Measurements from ENCODE around the gene JADE2.
A peak's percentile ranks its signal among the peaks of the same experiment; 100 is the strongest.

The JADE2 gene

DNA sequence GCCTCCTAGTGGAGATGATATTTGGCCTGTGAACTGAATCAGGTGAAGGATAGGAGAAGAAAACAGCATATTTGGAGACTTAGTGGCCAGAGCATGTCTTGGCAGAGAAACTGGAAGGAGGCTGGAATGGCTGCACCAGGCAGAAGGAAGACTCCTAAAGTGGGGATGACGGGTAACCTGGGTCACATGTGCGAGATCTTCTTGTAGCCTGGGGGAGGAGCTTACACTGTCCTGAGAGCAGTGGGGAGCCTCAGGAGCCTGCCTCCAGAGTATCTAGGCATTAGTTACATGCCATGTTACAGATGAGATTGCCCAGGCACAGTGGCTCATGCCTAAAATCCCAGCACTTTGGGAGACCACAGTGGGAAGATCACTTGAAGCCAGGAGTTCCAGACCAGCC, 49.8 kb downstream of the JADE2 start:
- no peak for DNase-seq (ENCODE audit: low read depth in 1 of 2, low spot score in 1 of 2)
- TF ChIP-seq JUND (IDR thresholded peaks at IDR 0.05; ENCODE audit: low read depth), result no peak
- in situ Hi-C loops (cut with HindIII; ENCODE audit: low pct_unique_long_range_greater_than_20kb, low sequenced_read_pairs), result no loop called here

DNA sequence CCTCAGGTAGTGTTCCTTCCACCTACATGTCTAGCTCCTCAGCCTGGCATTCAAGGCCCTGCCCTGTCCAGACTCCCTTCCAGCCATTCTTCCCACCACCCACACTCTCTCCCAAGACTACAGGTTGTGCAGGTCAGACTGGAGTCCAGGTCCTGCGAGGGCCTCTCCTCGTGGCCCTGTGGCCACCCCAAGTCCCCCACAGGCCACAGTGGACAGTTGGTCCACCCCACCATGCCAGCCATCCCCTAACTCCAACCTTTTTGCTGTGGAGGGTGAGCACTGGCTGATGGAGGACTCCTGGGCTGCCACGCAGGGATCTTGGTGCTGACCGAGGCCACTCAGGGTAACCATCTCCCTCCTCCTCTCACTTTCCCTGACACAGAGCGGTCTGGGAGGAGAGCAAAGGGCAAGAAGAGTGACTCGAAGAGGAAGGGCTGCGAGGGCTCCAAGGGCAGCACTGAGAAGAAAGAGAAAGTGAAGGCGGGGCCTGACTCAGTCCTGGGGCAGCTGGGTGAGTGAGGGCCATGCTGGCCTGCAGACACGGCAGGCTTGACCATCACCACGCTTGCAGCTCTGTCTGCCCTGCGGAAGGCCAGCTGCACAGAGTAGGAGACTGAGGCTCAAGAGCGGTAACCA, 51.0 kb downstream of the JADE2 start:
- no peak for DNase-seq (ENCODE audit: low read depth in 1 of 2, low spot score in 1 of 2)
- no peak for TF ChIP-seq JUND (IDR thresholded peaks at IDR 0.05; ENCODE audit: low read depth)
- in situ Hi-C loops (cut with HindIII; ENCODE audit: low pct_unique_long_range_greater_than_20kb, low sequenced_read_pairs), result no loop called here

DNA sequence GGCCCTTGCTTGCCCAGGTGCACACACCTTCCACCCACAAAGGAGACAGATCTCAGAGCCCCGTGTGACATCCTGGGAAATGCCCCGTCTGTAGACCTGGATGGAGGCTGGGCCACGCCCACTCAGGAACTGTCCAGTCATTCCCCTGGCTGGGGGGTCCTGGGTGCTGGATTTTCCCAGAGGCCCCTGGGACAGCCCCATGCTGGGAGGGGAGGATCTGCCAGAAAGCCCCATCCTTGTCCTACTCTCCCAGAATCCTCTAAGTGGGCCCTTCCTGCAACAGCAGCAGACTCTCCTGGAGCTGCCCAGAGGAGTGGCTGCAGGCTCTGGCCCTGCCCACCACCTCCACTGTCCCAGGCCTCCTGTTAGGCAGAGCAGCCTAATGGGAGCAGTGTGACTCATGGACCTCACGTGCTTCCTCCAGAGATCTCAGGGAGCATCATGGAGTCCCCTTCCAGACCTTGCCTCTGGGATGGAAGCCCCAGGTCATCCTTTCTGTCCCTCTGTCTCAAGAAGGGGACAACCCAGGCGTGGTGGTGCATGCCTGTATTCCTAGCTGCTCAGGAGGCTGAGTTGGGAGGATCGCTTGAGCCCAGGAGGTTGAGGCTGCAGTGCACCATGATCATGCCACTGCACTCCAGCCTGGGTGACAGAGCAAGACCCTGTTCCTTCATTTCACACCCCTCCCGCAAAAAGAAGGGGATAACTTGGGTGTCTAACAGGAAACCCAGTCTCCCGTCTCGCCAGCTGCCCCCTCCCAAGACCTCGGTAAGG, 51.7 kb downstream of the JADE2 start:
- no peak for DNase-seq (ENCODE audit: low read depth in 1 of 2, low spot score in 1 of 2)
- in situ Hi-C loops (cut with HindIII; ENCODE audit: low pct_unique_long_range_greater_than_20kb, low sequenced_read_pairs), result no loop called here
- TF ChIP-seq JUND (IDR thresholded peaks at IDR 0.05; ENCODE audit: low read depth), result no peak

- in situ Hi-C loops (cut with HindIII; ENCODE audit: low pct_unique_long_range_greater_than_20kb, low sequenced_read_pairs), result no loop called here
These were observed 52.5 kb downstream of the JADE2 start for GRCh38 chr5:134577796-134578577.

DNA sequence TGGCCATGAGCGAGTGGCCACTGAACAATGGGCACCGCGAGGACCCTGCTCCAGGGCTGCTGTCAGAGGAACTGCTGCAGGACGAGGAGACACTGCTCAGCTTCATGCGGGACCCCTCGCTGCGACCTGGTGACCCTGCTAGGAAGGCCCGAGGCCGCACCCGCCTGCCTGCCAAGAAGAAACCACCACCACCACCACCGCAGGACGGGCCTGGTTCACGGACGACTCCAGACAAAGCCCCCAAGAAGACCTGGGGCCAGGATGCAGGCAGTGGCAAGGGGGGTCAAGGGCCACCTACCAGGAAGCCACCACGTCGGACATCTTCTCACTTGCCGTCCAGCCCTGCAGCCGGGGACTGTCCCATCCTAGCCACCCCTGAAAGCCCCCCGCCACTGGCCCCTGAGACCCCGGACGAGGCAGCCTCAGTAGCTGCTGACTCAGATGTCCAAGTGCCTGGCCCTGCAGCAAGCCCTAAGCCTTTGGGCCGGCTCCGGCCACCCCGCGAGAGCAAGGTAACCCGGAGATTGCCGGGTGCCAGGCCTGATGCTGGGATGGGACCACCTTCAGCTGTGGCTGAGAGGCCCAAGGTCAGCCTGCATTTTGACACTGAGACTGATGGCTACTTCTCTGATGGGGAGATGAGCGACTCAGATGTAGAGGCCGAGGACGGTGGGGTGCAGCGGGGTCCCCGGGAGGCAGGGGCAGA, 53.3 kb downstream of the JADE2 start:
- DNase-seq (ENCODE audit: low read depth in 1 of 2, low spot score in 1 of 2), result no peak
- TF ChIP-seq JUND (IDR thresholded peaks at IDR 0.05; ENCODE audit: low read depth), result no peak
- in situ Hi-C loops (cut with HindIII; ENCODE audit: low pct_unique_long_range_greater_than_20kb, low sequenced_read_pairs), result no loop called here

More at GRCh38 chr5:134577796-134578577, 52.5 kb downstream of the JADE2 start:
- DNase-seq (ENCODE audit: low read depth in 1 of 2, low spot score in 1 of 2), result peak; percentile 81 to 84
- TF ChIP-seq JUND (IDR thresholded peaks at IDR 0.05; ENCODE audit: low read depth), result no peak

DNA sequence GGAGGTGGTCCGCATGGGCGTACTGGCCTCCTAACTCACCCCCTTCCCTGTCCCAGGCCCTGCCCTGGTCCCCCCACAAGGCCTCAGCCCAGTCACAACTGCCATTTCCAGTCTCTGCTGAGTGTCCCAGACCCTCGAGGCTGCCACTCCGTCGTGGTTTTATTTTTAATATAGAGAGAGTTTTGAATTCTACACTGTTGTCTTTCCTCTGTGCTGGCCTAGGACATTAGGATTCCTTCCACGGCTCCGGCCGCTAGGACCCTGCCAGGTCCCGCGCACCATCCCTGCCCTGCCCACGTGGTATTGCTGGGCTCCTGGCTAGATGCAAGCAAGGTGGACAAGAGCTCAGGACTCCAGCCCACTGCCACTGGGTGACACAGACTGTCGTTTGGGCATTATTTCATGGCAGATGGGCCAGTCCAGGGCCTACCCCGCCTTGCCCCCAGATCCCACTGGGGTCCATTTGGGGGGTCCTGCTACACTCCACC, 53.9 kb downstream of the JADE2 start:
- TF ChIP-seq JUND (IDR thresholded peaks at IDR 0.05; ENCODE audit: low read depth), result no peak
- in situ Hi-C loops (cut with HindIII; ENCODE audit: low pct_unique_long_range_greater_than_20kb, low sequenced_read_pairs), result no loop called here
- DNase-seq (ENCODE audit: low read depth in 1 of 2, low spot score in 1 of 2), result no peak

DNA sequence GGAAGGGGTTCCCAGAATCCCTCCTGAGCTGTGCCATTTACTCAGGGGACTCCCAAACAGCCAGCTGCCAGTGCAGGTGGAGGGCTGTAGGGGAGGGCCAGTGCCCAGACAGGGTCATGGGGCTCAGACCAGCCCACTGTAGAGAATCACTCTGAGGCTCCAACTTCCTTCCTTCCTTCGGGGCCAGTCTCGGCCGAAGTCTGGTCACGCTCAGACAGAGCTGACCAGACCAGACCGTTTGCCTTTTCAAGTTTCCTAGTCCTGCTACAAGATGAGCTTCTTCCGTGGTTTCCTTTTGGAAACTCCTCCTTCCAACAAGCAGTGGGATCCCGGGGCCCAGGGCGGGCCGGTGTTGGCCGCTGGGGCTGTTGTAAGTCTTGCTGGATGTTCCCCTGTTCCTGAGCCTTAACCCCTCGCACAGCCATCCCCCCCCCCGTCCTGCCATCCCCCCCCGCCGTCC, 54.6 kb downstream of the JADE2 start:
- TF ChIP-seq JUND (IDR thresholded peaks at IDR 0.05; ENCODE audit: low read depth), result no peak
- in situ Hi-C loops (cut with HindIII; ENCODE audit: low pct_unique_long_range_greater_than_20kb, low sequenced_read_pairs), result no loop called here
- peak in 1 of 2 experiments; percentile 33 for DNase-seq (ENCODE audit: low read depth in 1 of 2, low spot score in 1 of 2)

DNA sequence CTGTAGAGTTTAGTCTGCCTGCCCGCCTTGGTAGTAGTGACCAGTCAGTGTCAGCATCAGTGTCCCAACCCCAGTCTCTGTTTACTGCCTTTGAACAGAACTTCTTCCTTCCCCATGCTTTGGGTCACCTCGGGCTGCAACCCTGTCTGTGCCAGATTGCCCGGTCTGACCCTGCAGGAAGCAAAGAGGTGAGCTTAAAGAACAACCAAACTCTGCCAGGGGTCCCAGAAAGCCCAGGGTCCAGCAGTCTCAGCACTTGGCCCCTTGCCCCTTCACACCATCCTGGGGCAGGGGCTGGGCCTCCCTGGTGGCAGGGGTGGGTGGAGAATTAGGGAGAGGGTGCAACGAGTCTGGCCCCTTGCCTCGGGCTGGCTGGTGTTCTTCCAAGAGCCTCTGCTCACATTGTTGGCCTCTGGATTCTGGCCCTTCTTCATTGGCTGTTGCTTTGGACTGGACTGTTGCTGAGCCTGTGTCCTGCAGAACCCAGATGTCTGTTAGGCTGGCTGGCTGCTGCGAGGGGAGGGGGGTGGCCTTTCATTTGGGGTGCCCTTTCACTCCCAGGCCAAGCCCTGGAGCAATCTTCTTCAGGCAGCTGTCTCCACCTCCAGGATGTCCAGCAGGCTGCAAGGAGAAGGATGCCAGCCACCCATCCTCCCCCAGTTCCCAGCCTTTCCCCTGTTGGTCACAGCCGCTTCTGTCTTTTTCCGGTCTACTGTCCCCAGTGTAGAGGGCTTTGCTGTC, 55.9 kb downstream of the JADE2 start:
- peak in 1 of 2 experiments; percentile 26 for DNase-seq (ENCODE audit: low read depth in 1 of 2, low spot score in 1 of 2)
- TF ChIP-seq JUND (IDR thresholded peaks at IDR 0.05; ENCODE audit: low read depth), result no peak
- in situ Hi-C loops (cut with HindIII; ENCODE audit: low pct_unique_long_range_greater_than_20kb, low sequenced_read_pairs), result no loop called here

- in situ Hi-C loops (cut with HindIII; ENCODE audit: low pct_unique_long_range_greater_than_20kb, low sequenced_read_pairs), result no loop called here
These were observed 56.8 kb downstream of the JADE2 start for GRCh38 chr5:134582281-134582680.

GRCh38 chr5:134582941-134583340, 57.5 kb downstream of the JADE2 start:
- in situ Hi-C loops (cut with HindIII; ENCODE audit: low pct_unique_long_range_greater_than_20kb, low sequenced_read_pairs), result no loop called here
- DNase-seq (ENCODE audit: low read depth in 1 of 2, low spot score in 1 of 2), result no peak
- TF ChIP-seq JUND (IDR thresholded peaks at IDR 0.05; ENCODE audit: low read depth), result no peak

More at GRCh38 chr5:134582281-134582680, 56.8 kb downstream of the JADE2 start:
- DNase-seq (ENCODE audit: low read depth in 1 of 2, low spot score in 1 of 2), result no peak
- no peak for TF ChIP-seq JUND (IDR thresholded peaks at IDR 0.05; ENCODE audit: low read depth)

DNA sequence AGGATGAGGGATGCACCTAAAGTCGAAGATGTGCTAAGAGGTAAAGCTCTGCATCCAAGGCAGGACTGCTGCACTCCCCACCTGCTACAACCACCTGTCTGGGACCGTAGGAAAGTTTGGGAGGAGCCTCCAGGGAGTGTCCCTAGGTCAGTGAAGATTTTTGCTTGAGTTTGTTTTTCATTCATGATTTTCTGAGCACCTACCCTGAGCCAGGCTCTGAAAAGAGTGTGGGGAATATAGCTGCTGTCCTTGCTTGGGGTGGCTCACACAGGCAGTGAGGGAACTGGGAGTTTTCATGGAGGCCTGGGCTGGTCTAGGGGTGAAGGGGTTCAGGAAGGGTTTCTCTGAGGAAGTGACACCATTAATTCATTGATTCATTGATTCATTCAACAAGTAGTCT, 58.3 kb downstream of the JADE2 start:
- DNase-seq (ENCODE audit: low read depth in 1 of 2, low spot score in 1 of 2), result no peak
- no peak for TF ChIP-seq JUND (IDR thresholded peaks at IDR 0.05; ENCODE audit: low read depth)
- in situ Hi-C loops (cut with HindIII; ENCODE audit: low pct_unique_long_range_greater_than_20kb, low sequenced_read_pairs), result no loop called here

Data from T47D (cell line).